ENCODE results near the gene ZDHHC7.

GRCh38 chr16:84925773-84926372 lies 85.5 kb downstream of the ZDHHC7 start:
- peak in 1 of 6 experiments; percentile 4 for TF ChIP-seq CTCF (IDR thresholded peaks at IDR 0.05)
- no peak for TF ChIP-seq POLR2A (IDR thresholded peaks at IDR 0.05)

All from thyroid gland (tissue), 4 donors.